ENCODE results near the gene SNCG. TPM values are rescaled to one million over a fixed set of nuclear protein-coding genes. Genes with fewer than 3 reads are reported as not detected.

The SNCG gene
- total and polyA plus RNA-seq, 2 of the 8 experiments (the other 6 are each of a cell fraction or from before 2014, with no cell fraction given), result 4.4 to 12.2 TPM

DNA sequence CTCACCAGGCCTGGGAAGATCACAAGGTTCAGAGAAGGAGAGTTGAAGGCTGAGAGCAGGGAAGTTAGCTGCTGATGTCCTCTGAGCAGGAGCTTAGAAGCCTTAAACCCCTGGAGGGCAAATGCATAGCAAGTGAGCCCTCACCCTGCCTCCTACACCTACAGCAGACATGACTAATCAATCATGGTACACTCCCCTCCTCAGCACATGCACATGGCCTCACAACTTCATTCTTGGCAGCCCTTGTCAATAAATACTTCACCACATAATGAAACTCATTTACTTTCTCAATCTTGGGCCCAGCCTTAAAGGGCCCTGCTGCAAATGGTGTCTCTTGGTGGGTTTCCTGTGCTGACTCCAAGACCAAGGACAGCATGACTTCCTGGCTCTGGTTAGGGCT lies 13.9 kb upstream of the SNCG start (continued):
- TF ChIP-seq CHD7 (IDR thresholded peaks at IDR 0.05; ENCODE audit: insufficient replicate concordance, low read length) (no peak), ATF3 (IDR thresholded peaks at IDR 0.05; ENCODE audit: insufficient read depth, low read depth, low read length) (no peak), ZNF274 (IDR thresholded peaks at IDR 0.05; ENCODE audit: borderline replicate concordance, extremely low read depth, low read length) (no peak)

Measured in H1 (cell line).